ENCODE measurements around the gene PBLD.
"Not testable (repeated sequence)": the region's sequence is repeated elsewhere in the genome, so short reads cannot be mapped to it uniquely, and the experiment has no call there.

Gene PBLD

DNA sequence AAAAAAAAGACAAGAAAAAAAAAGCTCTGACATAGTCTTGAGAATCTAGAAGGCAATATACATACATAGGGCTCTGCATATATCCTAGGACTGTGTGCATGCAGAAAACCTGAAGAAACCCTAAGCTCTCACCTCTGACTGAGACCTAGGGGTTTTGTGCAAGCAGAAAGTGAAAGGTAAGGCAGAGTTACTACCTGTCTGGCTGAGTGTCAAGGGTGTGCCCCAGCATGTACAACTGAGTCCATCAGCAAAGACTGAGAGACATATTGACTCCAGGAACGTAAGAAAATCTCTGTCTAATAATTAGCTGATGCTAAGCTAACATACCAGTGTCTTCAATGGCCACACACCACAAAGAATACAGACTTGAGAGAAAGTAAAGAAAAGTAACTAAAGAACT, 17.1 kb downstream of the PBLD start:
- Histone ChIP-seq H3K4me1 (ENCODE audit: control insufficient read depth, low read length) (peaks cover 10% of the 10 kb centered on the region), H3K79me2 (ENCODE audit: control insufficient read depth, low read length) (no peaks in the 10 kb centered on the region), H3K9me2 (replicated peaks; ENCODE audit: control insufficient read depth, low read length) (no peaks in the 10 kb centered on the region), H3K27me3 (ENCODE audit: control insufficient read depth, low read length) (no peaks in the 10 kb centered on the region), H3F3A (ENCODE audit: control insufficient read depth, insufficient read depth) (no peaks in the 10 kb centered on the region), H3K36me3 (ENCODE audit: control insufficient read depth, low read length) (no peaks in the 10 kb centered on the region), H3K9me3 (ENCODE audit: control insufficient read depth, insufficient read depth, low read length) (peaks cover 6% of the 10 kb centered on the region; the same call in 1 of the 2 replicates), H3K27ac (ENCODE audit: low read depth, low read length) (no peak overlapping the region), H4K20me1 (ENCODE audit: control insufficient read depth, insufficient read depth, low read depth, low read length) (no peaks in the 10 kb centered on the region), H3K4me3 (ENCODE audit: low read length) (no peak overlapping the region), H3K4me2 (ENCODE audit: low read length) (no peak overlapping the region)
- no peak for TF ChIP-seq EZH2phosphoT487 (IDR thresholded peaks at IDR 0.05; ENCODE audit: borderline replicate concordance, low read length)
- TF ChIP-seq, protein P1, sequence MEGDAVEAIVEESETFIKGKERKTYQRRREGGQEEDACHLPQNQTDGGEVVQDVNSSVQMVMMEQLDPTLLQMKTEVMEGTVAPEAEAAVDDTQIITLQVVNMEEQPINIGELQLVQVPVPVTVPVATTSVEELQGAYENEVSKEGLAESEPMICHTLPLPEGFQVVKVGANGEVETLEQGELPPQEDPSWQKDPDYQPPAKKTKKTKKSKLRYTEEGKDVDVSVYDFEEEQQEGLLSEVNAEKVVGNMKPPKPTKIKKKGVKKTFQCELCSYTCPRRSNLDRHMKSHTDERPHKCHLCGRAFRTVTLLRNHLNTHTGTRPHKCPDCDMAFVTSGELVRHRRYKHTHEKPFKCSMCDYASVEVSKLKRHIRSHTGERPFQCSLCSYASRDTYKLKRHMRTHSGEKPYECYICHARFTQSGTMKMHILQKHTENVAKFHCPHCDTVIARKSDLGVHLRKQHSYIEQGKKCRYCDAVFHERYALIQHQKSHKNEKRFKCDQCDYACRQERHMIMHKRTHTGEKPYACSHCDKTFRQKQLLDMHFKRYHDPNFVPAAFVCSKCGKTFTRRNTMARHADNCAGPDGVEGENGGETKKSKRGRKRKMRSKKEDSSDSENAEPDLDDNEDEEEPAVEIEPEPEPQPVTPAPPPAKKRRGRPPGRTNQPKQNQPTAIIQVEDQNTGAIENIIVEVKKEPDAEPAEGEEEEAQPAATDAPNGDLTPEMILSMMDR (IDR thresholded peaks at IDR 0.05; ENCODE audit: low read depth, low read length, poor library complexity, severe bottlenecking): no peak

DNA sequence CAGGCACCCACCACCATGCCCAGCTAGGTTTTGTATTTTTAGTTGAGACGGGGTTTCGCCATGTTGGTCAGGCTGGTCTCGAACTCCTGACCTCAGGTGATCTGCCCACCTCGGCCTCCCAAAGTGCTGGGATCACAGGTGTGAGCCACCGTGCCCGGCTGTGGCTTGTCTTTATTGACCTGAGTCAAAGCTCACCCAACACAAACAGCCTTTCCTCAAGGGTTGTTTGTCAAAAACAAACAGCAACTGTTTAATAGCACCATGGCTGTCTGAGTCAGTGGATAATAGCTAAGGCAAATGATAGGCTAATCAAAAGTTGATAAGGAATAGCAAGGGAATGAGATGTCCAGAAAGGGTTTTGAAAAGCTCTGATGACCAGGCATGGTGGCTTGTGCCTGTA, 17.8 kb downstream of the PBLD start:
- not testable (repeated sequence) for H3F3A ChIP-seq (ENCODE audit: control insufficient read depth, insufficient read depth); H3K79me2 ChIP-seq (ENCODE audit: control insufficient read depth, low read length); H3K4me3 ChIP-seq (ENCODE audit: low read length); H4K20me1 ChIP-seq (ENCODE audit: control insufficient read depth, insufficient read depth, low read depth, low read length); H3K9me3 ChIP-seq (ENCODE audit: control insufficient read depth, insufficient read depth, low read length); H3K36me3 ChIP-seq (ENCODE audit: control insufficient read depth, low read length); H3K9me2 ChIP-seq (replicated peaks; ENCODE audit: control insufficient read depth, low read length); H3K27ac ChIP-seq (ENCODE audit: low read depth, low read length); H3K4me2 ChIP-seq (ENCODE audit: low read length); H3K27me3 ChIP-seq (ENCODE audit: control insufficient read depth, low read length)
- peaks cover 10% of the 10 kb centered on the region for H3K4me1 ChIP-seq (ENCODE audit: control insufficient read depth, low read length)

DNA sequence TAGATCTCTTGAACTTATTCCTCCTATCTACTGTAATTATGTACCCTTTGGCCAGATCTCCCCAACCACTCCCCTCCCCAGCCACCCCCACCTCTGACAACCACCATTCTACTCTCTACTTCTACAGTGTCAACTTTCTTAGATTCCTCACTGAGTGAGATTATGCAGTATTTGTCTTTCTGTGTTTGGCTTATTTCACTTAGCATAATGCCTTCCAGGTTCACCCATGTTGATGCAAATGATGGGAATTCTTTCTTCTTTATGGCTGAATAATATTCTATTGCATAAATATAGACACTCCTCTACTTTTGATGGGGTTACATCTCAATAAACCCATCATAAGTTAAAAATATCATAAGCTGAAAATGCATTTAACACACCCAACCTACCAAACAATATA, 22.2 kb downstream of the PBLD start:
- Histone ChIP-seq H3K4me1 (ENCODE audit: control insufficient read depth, low read length) (peaks cover 10% of the 10 kb centered on the region), H3K36me3 (ENCODE audit: control insufficient read depth, low read length) (no peaks in the 10 kb centered on the region), H3K9me2 (replicated peaks; ENCODE audit: control insufficient read depth, low read length) (no peaks in the 10 kb centered on the region), H3K4me2 (ENCODE audit: low read length) (no peak overlapping the region), H3F3A (ENCODE audit: control insufficient read depth, insufficient read depth) (no peaks in the 10 kb centered on the region), H3K79me2 (ENCODE audit: control insufficient read depth, low read length) (no peaks in the 10 kb centered on the region), H3K4me3 (ENCODE audit: low read length) (no peak overlapping the region), H4K20me1 (ENCODE audit: control insufficient read depth, insufficient read depth, low read depth, low read length) (no peaks in the 10 kb centered on the region), H3K9me3 (ENCODE audit: control insufficient read depth, insufficient read depth, low read length) (no peaks in the 10 kb centered on the region), H3K27ac (ENCODE audit: low read depth, low read length) (no peak overlapping the region), H3K27me3 (ENCODE audit: control insufficient read depth, low read length) (no peaks in the 10 kb centered on the region)
- TF ChIP-seq EZH2phosphoT487 (IDR thresholded peaks at IDR 0.05; ENCODE audit: borderline replicate concordance, low read length): no peak
- TF ChIP-seq, protein P1 (IDR thresholded peaks at IDR 0.05; ENCODE audit: low read depth, low read length, poor library complexity, severe bottlenecking): no peak

DNA sequence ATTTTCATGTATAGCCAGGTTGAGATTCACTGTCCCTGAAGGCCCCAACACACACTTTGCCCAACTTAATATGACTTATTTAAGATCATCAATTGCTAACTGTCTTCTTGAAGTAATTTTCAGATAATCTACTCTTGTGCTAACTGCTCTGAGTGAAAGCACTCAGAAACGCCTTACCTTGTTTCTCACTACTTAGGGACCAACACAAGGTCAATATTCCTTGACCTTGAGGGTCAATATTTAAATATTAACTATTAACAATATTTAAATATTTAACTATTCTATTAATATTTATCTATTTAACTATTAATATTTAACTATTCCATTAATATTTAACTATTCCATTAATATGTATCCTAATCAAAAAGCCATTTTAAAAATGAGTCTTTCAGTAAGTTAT, 26.9 kb downstream of the PBLD start:
- H3K9me2 ChIP-seq (replicated peaks; ENCODE audit: control insufficient read depth, low read length): no peaks in the 10 kb centered on the region

More for the DNA sequence above, 26.9 kb downstream of the PBLD start:
- Histone ChIP-seq H3K27ac (ENCODE audit: low read depth, low read length) (no peak overlapping the region), H4K20me1 (ENCODE audit: control insufficient read depth, insufficient read depth, low read depth, low read length) (no peaks in the 10 kb centered on the region), H3F3A (ENCODE audit: control insufficient read depth, insufficient read depth) (peaks cover 6% of the 10 kb centered on the region), H3K4me2 (ENCODE audit: low read length) (no peak overlapping the region), H3K27me3 (ENCODE audit: control insufficient read depth, low read length) (no peaks in the 10 kb centered on the region), H3K36me3 (ENCODE audit: control insufficient read depth, low read length) (no peaks in the 10 kb centered on the region), H3K4me1 (ENCODE audit: control insufficient read depth, low read length) (peaks cover 18% of the 10 kb centered on the region), H3K9me3 (ENCODE audit: control insufficient read depth, insufficient read depth, low read length) (no peaks in the 10 kb centered on the region), H3K4me3 (ENCODE audit: low read length) (no peak overlapping the region), H3K79me2 (ENCODE audit: control insufficient read depth, low read length) (no peaks in the 10 kb centered on the region)
- TF ChIP-seq, protein P1 (IDR thresholded peaks at IDR 0.05; ENCODE audit: low read depth, low read length, poor library complexity, severe bottlenecking): no peak
- TF ChIP-seq EZH2phosphoT487 (IDR thresholded peaks at IDR 0.05; ENCODE audit: borderline replicate concordance, low read length): no peak
